Measurements from ENCODE around the gene BHLHA15.
"Not testable (repeated sequence)": the region's sequence is repeated elsewhere in the genome, so short reads cannot be mapped to it uniquely, and the experiment has no call there.

Gene BHLHA15

DNA sequence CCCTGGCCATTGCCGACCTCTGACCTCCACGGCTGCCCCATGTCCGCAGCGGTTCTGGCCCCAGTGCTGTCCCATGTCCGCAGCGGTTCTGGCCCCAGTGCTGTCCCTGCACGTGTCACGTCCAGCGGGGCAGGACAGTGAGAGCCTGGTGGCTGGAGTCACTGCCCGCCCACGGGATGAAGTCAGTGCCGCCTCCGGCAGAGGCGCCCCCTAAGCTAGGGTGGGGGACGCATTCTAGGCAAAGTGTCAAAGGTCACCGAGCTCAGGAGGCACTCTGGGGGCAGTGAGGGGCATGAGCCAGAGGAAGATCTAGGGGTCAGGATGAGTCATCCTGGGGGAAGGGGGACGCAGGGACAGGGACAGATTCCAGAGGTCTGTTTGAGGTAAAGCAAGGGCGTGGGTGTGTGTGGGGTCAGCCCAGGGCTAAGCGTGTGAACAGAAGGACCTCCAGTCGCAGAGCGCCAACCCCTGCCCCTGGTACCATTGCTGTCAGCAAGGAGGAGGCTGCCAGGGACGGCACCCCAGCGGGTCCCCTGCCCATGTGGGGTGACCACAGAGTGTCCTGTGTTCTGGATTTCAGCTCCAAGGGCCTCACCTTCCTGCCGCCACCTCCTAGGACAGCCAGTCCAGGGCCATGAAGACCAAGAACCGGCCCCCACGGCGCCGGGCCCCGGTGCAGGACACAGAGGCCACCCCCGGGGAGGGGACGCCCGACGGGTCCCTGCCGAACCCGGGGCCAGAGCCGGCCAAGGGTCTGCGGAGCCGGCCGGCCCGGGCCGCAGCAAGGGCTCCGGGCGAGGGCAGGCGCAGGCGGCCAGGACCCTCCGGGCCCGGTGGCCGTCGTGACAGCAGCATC, 665 bp downstream of the BHLHA15 start:
- DNase-seq = no peak

DNA sequence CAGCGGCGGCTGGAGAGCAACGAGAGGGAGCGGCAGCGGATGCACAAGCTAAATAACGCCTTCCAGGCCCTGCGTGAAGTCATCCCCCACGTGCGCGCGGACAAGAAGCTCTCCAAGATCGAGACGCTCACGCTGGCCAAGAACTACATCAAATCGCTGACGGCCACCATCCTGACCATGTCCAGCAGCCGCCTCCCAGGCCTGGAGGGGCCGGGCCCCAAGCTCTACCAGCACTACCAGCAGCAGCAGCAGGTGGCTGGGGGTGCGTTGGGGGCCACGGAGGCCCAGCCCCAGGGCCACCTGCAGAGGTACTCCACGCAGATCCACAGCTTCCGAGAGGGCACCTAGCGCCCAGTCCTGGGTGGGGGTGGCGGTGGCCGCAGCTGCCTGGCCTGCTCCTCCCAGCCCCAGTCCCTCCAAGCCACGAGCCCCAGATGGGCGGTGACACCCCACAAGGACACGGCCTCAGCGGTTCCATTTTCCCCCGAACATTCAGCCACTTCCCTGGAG, 1.3 kb downstream of the BHLHA15 start:
- DNase-seq = no peak

DNA sequence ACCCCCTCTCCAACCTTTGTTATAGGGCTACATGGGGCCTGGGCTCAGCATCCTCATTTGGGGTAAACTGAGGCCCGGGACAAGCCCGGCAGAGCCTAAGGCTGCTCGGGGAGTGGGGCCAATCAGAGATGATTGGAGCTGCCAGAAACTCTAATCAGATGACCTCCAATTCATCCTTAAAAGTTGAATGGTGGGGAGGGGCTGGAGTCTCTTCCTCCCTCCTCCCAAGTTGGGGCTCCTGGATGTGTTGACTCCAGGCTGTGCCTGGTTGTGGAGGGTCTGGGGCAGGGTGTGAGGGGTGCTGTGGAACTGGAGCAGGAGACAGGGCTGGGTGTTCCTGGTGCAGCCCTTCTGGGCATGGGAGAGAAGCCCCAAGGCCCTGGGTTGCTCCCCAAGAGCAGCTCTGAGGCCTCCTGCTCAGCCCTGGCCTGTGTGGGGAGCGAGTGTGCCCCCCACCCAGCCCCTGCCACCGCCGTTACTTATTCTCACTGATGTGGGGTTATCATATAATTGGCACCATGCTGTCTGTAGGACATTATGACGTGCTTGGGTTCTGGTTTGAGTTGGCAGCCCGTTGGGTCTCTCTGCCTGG, 2.2 kb downstream of the BHLHA15 start:
- no peak for DNase-seq

DNA sequence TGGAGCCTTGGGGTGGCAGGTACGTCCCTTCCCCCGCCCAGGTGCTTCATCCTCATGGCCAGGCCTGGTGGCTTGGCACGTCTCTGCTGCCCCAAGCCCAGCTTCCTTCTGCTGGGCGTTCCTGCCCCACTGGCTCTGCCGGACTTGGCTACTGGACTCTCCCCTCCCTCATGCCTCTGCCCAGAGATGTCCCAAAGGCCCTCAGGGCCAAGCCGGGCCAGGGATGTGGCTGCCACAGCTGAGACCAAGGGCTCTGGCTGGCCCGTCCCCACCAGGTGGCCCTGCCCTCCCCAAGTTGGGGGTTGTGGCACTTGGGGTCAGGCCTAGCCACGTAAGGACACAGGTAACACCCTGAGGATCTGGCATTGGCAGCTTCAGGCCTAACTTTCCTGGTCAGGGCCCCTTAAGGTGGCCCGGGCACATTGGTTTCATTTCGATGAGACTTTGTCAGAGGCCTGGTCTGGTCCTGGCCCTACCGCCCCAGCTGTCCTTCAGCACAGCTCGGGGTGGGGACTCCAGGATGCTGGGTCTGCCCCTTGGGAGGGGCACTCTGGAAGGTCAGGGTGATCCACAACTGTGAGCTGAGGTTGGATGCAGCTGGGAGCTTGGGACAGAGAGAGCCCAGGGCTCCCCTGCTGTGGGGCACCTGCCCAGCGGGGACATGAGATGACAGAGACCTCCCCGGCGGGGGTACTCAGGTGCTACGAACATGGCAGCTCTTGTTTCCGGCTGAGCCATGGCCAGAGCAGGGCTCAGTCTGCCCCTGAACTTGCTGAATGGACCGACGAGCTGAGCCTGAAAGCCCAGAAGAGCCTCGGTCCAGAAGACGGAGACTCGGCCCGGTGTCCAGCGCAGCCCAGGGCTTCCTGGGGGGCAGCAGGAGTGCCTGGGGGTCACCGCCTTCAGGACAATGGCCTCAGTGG, 2.9 kb downstream of the BHLHA15 start:
- no peak for DNase-seq

DNA sequence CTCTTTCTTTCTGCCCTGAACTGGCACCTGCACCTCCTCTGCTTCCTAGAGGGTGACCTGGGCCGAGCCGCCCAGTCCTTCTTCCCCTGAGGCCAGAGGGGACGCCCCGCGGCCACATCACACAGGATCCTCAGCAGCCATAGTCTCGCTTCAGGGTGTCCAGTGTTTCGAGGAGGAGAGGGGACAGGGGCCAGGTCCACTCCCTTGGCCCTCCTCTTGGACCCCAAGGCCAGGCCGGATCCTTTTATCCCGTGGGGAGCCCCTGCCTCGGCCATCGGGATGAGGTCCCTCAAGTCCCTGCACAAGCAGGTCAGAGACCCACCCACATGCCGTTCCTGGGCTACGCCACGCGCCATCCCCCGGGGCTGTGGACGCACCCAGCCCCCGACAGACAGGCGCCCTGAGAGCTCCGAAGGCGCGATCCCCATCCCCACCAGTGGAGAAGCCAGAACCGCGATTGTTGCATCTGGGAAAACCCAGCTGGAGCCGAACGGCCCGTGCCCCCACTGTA, 3.6 kb downstream of the BHLHA15 start:
- DNase-seq = no peak

DNA sequence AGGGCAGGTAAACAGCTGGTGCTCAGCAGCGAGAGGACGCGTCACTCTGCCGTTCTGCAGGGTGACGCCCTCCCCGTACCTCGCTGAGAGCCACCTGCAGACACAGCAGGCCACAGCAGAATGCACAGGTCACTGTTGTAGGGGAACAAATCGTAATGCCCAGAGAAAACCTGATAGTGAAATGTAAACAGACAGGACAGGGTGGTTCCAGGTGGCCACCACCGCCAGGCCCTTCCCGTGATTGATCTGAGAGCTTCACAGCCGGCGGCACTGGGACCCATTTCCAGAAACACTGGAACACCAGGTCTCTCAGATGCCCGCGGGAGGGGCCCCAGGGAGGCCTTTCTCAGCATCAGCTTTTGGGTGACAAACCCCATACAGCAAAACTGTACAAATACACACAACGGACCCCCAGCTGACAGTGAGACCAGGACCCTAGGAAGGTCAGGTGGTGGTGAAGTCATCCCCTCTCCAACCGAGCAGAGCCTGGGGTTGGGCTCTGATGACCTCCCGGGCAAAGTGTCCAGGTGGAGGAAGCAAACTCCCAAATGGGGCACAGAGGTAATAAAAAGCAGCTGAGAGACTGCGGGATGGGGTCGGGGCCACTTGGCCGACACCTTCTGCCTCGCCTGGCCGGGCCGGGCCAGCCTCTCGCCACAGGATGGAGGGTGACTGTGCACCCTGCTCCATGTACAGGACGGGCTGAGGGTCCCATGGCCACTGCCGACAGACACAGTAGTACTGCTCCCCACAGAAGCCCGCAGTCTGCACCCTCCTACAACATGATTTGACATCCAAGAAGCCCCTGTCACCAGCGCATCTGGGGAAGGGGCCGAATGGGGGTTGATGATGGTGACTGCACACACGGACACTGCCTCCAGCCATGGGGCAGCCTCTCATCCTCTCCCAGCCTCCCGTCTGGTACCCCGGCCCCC, 4.6 kb downstream of the BHLHA15 start:
- no peak for DNase-seq

DNA sequence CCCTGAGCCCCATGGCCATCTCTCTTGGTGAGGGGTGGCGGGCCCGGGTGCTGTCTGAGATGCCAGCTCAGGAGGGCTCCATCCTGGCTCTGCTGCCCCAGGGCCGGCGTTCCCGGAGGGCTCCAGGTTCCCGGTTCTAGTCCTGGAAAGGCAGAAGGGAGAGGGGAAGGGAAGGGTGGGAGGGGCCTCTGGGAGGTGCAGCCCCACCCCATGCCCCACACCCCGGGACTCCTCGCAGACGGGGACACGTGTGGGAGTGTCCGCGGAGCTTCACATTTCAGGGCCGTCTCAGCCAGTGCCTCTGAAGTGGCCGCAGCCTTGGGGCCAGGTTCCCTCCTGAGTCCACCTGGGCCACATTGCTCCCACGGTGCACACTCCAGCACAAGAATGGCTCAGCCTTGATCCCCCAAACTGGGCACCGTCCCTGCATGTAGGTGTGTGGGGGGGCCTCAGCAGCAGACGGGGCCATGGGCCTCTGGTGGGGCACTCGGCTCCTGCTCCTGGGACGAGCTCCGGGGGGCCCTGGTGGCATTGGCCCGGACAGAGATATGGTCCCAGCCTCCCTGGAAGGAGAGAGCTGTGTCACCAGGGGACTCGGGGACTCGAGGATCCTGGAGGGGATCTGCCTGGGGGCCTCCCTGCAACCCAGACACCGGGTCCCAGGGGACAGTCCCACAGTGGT, 5.8 kb downstream of the BHLHA15 start:
- DNase-seq = no peak

DNA sequence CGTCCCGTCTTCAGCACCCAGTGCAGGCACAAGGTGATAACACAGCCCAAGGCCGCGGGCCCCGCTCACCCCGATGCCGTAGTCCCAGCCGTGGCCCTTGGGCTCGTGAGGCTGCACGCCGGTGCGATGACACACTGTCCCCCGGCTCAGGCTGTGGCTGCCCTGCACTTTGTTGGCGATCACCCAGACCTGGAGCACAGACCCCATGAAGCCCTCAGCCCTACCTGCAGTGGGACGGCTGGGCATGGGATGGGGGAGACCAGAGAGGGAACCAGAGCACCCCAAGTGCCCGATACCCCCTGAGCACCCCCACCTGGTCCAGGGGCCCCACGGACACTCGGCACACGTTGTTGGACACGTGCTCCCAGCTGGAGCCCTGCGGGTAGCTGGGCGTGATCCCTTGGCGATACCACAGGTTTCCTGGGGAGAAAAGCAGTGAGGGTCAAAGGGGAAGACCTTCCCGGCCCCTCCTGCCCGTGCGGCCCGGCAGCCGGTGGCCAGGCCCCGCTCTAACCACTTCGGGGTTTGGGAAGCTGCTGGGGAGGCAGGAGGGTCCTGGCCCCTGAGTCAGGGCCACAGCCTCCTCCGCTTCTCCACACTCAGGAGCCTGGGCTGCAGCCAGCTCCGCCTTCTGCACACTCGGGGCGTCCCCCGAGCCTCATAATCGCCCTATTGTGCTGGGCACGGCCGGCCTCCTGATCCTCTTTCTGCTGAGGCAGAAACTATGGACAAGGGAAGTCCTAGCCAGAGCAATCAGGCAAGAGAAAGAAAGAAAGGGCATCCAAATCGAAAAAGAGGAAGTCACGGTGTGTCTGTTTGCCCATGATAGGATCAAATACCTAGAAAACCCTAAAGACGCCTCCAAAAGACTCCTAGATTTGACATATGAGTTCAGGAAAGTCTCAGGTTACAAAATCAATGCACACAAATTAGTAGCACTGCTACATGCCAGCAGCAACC, 6.7 kb downstream of the BHLHA15 start:
- no peak for DNase-seq

DNA sequence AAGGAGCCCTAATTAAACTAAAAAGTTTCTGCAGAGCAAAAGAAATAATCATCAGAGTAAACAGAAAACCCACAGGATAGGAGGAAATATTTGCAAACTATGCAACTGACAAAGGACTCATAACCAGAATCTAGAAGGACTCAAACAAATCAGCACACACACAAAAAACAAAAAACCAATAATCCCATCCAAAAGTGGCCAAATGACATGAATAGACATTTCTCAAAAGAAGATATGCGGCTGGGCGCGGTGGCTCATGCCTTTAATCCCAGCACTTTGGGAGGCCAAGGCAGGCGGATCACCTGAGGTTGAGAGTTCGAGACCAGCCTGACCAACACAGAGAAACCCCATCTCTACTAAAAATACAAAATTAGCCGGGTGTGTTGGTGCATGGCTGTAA, 8.1 kb downstream of the BHLHA15 start:
- not testable (repeated sequence) for DNase-seq

DNA sequence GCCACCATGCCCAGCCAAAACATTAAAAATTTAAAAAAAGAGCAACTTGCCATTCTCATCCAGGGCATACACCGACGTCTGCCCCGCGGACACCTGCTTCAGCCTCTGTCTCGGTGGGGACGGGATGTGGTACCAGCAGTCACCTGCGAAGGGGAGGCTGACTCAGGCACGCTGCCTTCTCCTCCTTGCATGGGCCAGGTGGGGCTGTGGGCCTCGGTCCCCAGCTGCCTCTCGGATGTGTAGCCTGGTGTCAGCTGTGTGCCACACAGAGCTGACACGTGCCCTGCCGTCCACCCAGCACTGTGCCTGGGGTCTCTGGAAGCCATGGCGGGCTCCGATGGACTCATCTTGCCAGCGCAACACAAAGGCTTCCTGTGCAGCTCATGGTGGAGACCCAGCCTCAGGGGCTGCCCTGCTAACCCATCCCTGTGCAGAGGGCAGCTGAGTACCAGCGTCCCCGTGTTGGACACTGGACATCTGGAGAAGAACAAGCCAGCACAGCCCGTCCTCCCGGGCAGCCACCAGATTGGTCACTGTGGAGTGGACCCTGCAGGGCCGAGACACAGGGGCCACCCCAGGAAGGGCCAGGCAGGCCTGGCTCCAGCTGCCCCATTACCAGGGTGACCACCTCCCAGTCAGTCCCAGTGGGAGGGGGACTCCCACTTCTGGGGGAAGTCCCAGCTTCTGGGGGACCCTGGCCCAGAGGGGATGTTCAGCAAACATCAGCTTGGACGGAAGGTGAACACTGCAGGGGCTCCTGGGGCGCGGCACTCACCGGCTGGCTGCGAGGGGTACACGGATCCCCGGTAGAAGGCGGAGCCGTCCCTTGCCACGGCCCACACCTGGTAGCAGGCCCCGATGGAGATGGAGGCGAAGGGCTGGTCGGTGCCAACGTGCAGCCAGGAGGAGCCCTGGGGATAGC, 10.6 kb downstream of the BHLHA15 start:
- no peak for DNase-seq

DNA sequence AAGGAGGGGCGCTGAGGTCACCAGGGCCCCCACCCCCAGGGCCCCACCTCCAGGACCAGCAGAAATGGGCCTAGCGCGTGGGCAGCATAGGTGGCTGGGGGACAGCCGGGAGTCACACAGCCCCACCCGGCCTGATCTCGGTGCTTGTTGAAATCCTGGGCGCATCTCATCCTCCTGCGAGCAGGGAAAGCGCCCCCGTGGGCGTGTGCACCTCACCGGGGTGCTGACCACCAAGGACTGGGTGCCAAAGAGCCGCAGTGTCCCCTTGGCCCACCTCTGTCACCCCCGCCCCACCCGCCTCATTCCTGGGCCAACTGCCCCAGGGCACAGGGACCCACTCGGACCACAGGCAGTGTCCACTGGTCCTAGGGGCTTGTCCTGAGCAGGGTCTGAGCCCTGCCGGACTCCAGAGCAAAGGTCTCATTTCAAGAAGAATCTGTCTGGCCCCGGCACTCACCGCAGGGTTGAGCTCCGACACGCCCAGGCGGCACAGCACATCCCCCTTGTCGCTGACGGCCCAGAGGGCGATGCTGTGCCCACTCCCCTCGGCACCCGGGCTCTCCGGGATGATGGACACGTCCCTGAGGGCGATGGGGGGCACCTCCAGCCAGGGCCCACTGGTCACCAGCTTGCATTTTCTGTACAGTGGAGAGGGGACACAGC, 11.4 kb downstream of the BHLHA15 start:
- DNase-seq = no peak

DNA sequence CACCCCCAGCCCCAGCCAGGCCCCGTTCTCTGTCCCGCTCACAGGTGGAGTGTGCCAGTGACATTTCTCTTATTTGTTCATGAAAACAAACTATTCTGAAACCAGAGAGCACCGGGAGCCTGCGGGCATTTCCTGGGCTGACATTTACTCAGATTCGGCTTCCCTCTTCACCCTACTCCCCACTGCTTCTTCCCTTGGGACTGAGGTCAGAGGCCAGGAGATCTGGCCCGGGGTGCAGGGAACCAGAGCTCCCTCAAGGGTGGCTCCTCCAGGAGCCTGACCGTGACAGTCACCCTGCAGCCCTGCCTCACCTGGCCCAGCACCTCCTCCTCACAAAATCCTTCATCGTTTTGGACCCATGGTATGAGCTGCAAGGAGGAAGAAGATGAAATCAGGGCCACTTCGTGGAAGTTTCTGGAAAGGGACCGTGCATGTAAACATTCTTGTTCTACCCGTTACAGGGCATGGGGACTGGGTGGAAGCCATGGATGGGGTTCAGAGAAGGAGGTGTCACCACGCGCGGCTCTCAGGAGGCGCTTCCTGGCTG, 12.2 kb downstream of the BHLHA15 start:
- no peak for DNase-seq

DNA sequence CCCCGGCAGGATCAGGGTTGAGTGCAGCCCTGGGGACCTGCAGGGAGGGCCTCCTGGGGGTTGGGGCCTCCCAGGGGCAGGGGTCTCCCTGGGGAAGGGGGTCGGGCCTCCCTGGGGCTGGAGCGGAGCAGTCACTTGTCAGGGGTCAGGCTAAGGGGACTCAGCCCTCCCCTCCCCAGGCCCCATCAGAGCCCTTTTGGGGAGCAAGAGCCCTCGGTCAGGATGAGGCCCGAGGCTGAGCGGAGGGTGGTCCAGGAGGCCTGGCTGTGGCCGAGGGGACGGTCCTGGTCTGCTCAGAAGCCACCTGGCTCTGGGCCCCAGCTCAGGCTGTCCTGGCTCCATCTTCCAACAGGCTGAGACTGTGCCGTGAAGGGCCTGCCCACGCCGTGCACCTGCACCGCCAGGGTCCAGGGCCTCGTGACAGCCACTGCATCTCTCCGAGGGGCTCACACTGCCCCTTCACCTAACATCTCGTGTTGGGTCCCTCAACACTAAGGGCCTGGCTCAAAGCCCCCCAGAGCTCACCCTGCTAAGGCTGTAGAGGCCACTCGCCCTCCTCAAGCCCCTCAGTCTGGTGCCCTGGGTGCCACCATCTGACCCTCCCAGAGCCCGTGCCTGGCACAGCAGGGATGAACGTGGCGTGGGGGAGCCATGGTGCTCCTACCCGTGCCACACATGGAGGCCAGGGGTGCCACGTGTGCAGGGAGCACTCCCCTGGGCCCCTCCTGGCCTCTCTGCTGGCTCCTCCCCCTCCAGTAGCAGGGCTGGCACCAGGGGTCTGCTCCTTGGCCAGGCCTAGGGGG, 12.9 kb downstream of the BHLHA15 start:
- DNase-seq = no peak

DNA sequence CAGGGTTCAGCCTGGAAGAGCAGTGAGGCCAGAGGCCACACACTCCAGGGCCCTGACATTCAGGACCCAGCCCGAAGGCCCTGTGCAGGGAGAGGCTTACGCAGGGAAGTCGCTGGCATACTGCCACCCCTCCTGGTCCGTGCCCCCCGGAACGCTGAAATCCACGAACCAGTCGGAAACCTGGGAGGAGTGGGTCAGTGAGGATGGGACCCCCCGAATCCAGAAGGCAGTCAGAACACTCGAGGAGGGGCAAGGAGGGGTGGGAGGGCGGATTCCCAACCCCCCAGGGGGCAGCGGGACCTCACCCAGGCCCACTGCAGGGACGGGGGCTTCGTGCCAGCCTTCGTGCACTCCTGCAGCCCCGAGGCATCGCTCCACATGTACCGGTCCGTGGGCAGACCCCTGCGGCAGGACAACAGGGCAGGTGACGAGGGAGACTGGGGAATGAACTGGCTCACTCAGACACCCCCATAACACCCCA, 13.5 kb downstream of the BHLHA15 start:
- no peak for DNase-seq

DNA sequence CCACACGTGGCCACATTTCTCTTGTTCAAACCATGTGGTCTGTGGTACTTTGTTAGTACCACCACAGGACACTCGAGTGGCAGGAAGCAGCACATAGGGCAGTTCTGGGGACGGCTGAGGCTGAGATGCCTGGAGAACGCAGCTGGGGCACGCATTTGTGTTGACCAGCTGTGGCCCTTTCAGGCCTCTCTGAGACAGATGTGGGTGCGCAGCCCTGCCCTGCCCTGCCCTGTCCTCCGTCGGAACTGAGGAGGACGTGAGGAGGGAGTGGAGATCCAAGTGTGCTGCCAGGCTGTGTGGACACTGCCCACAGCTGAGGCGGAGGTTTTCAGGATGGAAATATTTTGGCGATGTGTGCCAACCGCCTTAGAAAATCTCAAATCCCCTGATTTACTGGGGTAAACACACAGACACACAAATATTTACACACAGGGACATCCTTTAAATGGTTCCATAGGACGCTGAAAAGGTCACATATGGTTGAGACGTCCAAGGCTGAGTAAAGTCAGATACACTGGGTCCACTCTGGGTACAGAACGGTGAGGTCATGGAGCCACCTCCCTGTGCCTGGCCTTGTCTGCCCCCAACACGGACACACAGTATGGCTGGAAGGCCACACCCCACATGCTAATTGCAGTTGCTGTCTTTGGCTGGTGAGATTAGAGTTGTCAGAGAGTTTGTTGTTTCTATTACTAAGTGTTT, 14.8 kb downstream of the BHLHA15 start:
- no peak for DNase-seq

DNA sequence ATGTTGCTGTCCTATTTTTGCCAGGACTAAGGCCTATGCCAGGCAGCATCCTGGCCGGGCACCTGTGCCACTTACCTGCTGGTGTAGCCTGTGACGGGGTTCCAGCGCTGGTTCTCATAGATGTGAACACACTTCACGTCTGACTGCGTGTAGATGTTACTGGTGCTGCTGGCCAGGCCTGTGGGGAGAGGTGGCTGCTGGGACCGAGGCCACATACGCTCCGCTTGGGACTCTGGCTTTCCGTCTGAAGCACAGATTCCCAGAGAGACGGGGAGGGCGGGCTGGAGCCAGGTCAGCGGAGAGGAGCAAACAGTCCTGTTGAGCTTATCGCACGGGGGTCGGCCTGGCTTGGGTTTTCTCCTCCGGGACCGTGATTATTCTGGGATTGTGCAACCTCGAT, 16.7 kb downstream of the BHLHA15 start:
- no peak for DNase-seq
